DOHH2 (cell line): ENCODE data around the gene ATP13A1.
A peak's percentile ranks its signal among the peaks of the same experiment; 100 is the strongest.
"Not testable (repeated sequence)": the region's sequence is repeated elsewhere in the genome, so short reads cannot be mapped to it uniquely, and the experiment has no call there.

Experiments used
- H3F3A ChIP-seq: fragments of 200-600 bp; sonication (generic), shearing (Covaris generic); 2 replicates; pipeline ENCODE4 v1.6.0; 2016; ENCODE audit warnings: antibody characterized with exemption, mild to moderate bottlenecking; ENCODE audit not compliant: control insufficient read depth, insufficient read depth
- H3K27ac ChIP-seq: fragments of 200-600 bp; sonication (generic); 2 replicates; pipeline ENCODE4 v1.5.1; 2014; ENCODE audit warnings: low read depth, mild to moderate bottlenecking, low read length, moderate library complexity
- H3K27me3 ChIP-seq: fragments of 200-600 bp; sonication (generic); 2 replicates; pipeline ENCODE4 v1.6.1; 2014; ENCODE audit warnings: mild to moderate bottlenecking, low read length, mixed read lengths; ENCODE audit not compliant: control insufficient read depth
- H3K36me3 ChIP-seq: fragments of 200-600 bp; sonication (generic); 2 replicates; pipeline ENCODE4 v1.6.1; 2014; ENCODE audit warnings: mild to moderate bottlenecking, low read length, moderate library complexity, mixed read lengths; ENCODE audit not compliant: control insufficient read depth
- H3K4me1 ChIP-seq: fragments of 200-600 bp; sonication (generic); 2 replicates; pipeline ENCODE4 v1.6.1; 2014; ENCODE audit warnings: mild to moderate bottlenecking, low read length, mixed read lengths; ENCODE audit not compliant: control insufficient read depth
- H3K4me2 ChIP-seq: fragments of 200-600 bp; sonication (generic); 2 replicates; pipeline ENCODE4 v1.6.0; 2014; ENCODE audit warnings: mild to moderate bottlenecking, low read length, moderate library complexity
- H3K4me3 ChIP-seq: fragments of 200-600 bp; sonication (generic); 2 replicates; pipeline ENCODE4 v1.5.1; 2014; ENCODE audit warnings: mild to moderate bottlenecking, low read length, mixed read lengths
- H3K79me2 ChIP-seq: fragments of 200-600 bp; sonication (generic); 2 replicates; pipeline ENCODE4 v1.6.1; 2014; ENCODE audit warnings: mild to moderate bottlenecking, low read length, mixed read lengths; ENCODE audit not compliant: control insufficient read depth
- H3K9me2 ChIP-seq: fragments of 200-600 bp; sonication (generic); replicated peaks from 2 replicates; pipeline ENCODE4 v1.6.1; 2014; ENCODE audit warnings: mild to moderate bottlenecking, low read length, mixed read lengths; ENCODE audit not compliant: control insufficient read depth
- H3K9me3 ChIP-seq: fragments of 200-600 bp; sonication (generic); 2 replicates; pipeline ENCODE4 v1.6.1; 2014; ENCODE audit warnings: antibody characterized with exemption, low read length, mixed read lengths; ENCODE audit not compliant: control insufficient read depth, insufficient read depth
- H4K20me1 ChIP-seq: fragments of 200-600 bp; sonication (generic); 2 replicates; pipeline ENCODE4 v1.6.0; 2014; ENCODE audit warnings: low read depth, mild to moderate bottlenecking, antibody characterized with exemption, low read length, moderate library complexity; ENCODE audit not compliant: control insufficient read depth, insufficient read depth
- CTCF ChIP-seq: fragments of 200-600 bp; sonication (generic); IDR thresholded peaks from one replicate; pipeline ENCODE4 v1.5.1; 2014; ENCODE audit warnings: antibody characterized with exemption, mild to moderate bottlenecking, low read depth, low read length; ENCODE audit not compliant: poor library complexity, severe bottlenecking
- EZH2phosphoT487 ChIP-seq: fragments of 200-600 bp; sonication (generic); IDR thresholded peaks from 2 replicates; pipeline ENCODE4 v1.6.1; 2017; ENCODE audit warnings: borderline replicate concordance, mild to moderate bottlenecking, antibody characterized with exemption, low read length, moderate library complexity, mixed read lengths

The ATP13A1 gene

GRCh38 chr19:19600793-19601330 lies 62.6 kb downstream of the ATP13A1 start:
- no peaks in the 10 kb centered on the region for H3K79me2 ChIP-seq
- H3K36me3 ChIP-seq = peaks cover 8% of the 10 kb centered on the region
- H3K4me3 ChIP-seq = peak overlapping the region; percentile 37
- H4K20me1 ChIP-seq = no peaks in the 10 kb centered on the region
- no peaks in the 10 kb centered on the region for H3K9me2 ChIP-seq
- peak overlapping the region; percentile 60 for H3K4me2 ChIP-seq
- H3K9me3 ChIP-seq = no peaks in the 10 kb centered on the region
- peak overlapping the region; percentile 19 for H3K27ac ChIP-seq
- H3K27me3 ChIP-seq = no peaks in the 10 kb centered on the region
- peaks cover 52% of the 10 kb centered on the region for H3K4me1 ChIP-seq
- peaks cover 15% of the 10 kb centered on the region for H3F3A ChIP-seq
- no peak for TF ChIP-seq CTCF
- TF ChIP-seq EZH2phosphoT487 = no peak

- H3K27ac ChIP-seq = peak overlapping the region; percentile 86
- H3K79me2 ChIP-seq, H3K9me2 ChIP-seq, H3K36me3 ChIP-seq, H3K9me3 ChIP-seq, H3K27me3 ChIP-seq, H4K20me1 ChIP-seq: not testable (repeated sequence)
- H3K4me3 ChIP-seq = peak overlapping the region; percentile 65
- H3F3A ChIP-seq = peaks cover 15% of the 10 kb centered on the region
- peak overlapping the region; percentile 84 for H3K4me2 ChIP-seq
- peaks cover 61% of the 10 kb centered on the region for H3K4me1 ChIP-seq
These were observed 64.6 kb downstream of the ATP13A1 start for GRCh38 chr19:19598728-19599451.

- peak overlapping the region; percentile 84 for H3K4me2 ChIP-seq
- H3K27me3 ChIP-seq = no peaks in the 10 kb centered on the region
- H3K4me1 ChIP-seq = peaks cover 61% of the 10 kb centered on the region
- peak overlapping the region; percentile 86 for H3K27ac ChIP-seq
- peaks cover 8% of the 10 kb centered on the region for H3K36me3 ChIP-seq
- peak overlapping the region; percentile 65 for H3K4me3 ChIP-seq
- no peaks in the 10 kb centered on the region for H3K79me2 ChIP-seq
- TF ChIP-seq CTCF (no peak), EZH2phosphoT487 (no peak)
- H4K20me1 ChIP-seq = no peaks in the 10 kb centered on the region
- peaks cover 15% of the 10 kb centered on the region for H3F3A ChIP-seq
- no peaks in the 10 kb centered on the region for H3K9me2 ChIP-seq
- H3K9me3 ChIP-seq = no peaks in the 10 kb centered on the region
These were observed 65.6 kb downstream of the ATP13A1 start for GRCh38 chr19:19597809-19598306.
